ENCODE results near the gene PGS1.
"Not testable (repeated sequence)": the region's sequence is repeated elsewhere in the genome, so short reads cannot be mapped to it uniquely, and the experiment has no call there.

Gene PGS1

GRCh38 chr17:78461799-78462053, 83.3 kb downstream of the PGS1 start:
- H3K36me3 Mint-ChIP-seq, result no peaks in the 10 kb centered on the region
- peaks cover 11% of the 10 kb centered on the region for H3K27me3 Mint-ChIP-seq
- ATAC-seq, result no peak
- H3K4me3 Mint-ChIP-seq, result no peak overlapping the region
- H3K4me1 Mint-ChIP-seq, result no peaks in the 10 kb centered on the region
- no peak overlapping the region for H3K27ac Mint-ChIP-seq
- H3K9me3 Mint-ChIP-seq, result no peaks in the 10 kb centered on the region

DNA sequence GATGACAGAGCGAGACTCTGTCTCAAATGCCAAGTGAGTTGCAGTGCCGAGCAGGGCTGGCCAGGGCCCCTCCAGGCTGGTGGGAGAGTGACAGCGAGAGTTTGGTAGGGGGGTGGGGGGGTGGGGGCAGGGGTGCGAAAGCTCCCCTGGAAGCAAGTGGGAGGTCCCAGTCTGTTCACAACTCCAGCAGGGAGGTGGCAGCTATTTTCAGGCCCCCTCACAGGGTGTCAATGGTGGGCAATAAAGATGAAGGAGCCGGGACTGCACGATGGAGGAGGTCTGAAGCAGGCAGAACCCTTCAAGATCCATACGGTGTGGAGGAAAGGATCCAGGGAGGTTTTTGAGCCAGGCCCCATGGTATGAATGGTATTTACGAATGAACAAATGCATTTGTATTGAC, 83.7 kb downstream of the PGS1 start:
- Mint-ChIP-seq H3K4me1 (no peaks in the 10 kb centered on the region), H3K27ac (no peak overlapping the region), H3K36me3 (no peaks in the 10 kb centered on the region), H3K9me3 (no peaks in the 10 kb centered on the region), H3K4me3 (no peak overlapping the region), H3K27me3 (peaks cover 15% of the 10 kb centered on the region)
- ATAC-seq, result no peak

DNA sequence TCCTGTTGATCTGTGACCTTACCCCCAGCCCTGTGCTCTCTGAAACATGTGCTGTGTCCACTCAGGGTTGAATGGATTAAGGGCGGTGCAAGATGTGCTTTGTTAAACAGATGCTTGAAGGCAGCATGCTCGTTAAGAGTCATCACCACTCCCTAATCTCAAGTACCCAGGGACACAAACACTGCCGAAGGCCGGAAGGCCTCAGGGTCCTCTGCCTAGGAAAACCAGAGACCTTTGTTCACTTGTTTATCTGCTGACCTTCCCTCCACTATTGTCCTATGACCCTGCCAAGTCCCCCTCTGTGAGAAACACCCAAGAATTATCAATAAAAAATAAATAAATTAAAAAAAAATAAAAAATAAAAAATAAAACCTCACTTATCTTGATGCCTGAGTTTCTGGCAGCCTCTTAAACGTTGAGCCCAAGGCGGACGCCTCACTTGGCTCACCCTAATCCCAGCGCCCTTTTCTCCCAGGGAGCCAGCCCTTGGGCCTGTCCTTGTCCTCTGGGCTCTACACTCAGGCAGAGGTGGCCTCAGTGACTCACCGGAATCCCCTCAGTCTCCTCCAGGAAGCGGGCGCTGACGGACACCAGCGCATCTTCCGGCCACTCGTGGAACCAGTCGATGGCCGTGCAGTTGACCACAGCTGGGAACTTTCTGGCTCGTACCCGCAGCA, 87.8 kb downstream of the PGS1 start:
- ATAC-seq, H3K27ac Mint-ChIP-seq, H3K9me3 Mint-ChIP-seq, H3K4me1 Mint-ChIP-seq, H3K4me3 Mint-ChIP-seq, H3K36me3 Mint-ChIP-seq: not testable (repeated sequence)
- peaks cover 24% of the 10 kb centered on the region for H3K27me3 Mint-ChIP-seq

GRCh38 chr17:78466786-78467715, 88.6 kb downstream of the PGS1 start:
- Mint-ChIP-seq H3K9me3 (no peaks in the 10 kb centered on the region), H3K27me3 (peaks cover 32% of the 10 kb centered on the region), H3K27ac (no peak overlapping the region), H3K36me3 (no peaks in the 10 kb centered on the region), H3K4me1 (no peaks in the 10 kb centered on the region), H3K4me3 (no peak overlapping the region)
- no peak for ATAC-seq

- Mint-ChIP-seq H3K4me3 (no peak overlapping the region), H3K27me3 (peaks cover 44% of the 10 kb centered on the region), H3K9me3 (no peaks in the 10 kb centered on the region), H3K27ac (no peak overlapping the region), H3K36me3 (no peaks in the 10 kb centered on the region), H3K4me1 (peaks cover 7% of the 10 kb centered on the region)
- no peak for ATAC-seq
These were observed 89.9 kb downstream of the PGS1 start for GRCh38 chr17:78468366-78468765.

GRCh38 chr17:78469443-78469842, 91.0 kb downstream of the PGS1 start:
- Mint-ChIP-seq H3K27me3 (peaks cover 44% of the 10 kb centered on the region), H3K27ac (no peak overlapping the region), H3K36me3 (no peaks in the 10 kb centered on the region), H3K4me1 (peaks cover 7% of the 10 kb centered on the region), H3K4me3 (no peak overlapping the region), H3K9me3 (no peaks in the 10 kb centered on the region)
- no peak for ATAC-seq

DNA sequence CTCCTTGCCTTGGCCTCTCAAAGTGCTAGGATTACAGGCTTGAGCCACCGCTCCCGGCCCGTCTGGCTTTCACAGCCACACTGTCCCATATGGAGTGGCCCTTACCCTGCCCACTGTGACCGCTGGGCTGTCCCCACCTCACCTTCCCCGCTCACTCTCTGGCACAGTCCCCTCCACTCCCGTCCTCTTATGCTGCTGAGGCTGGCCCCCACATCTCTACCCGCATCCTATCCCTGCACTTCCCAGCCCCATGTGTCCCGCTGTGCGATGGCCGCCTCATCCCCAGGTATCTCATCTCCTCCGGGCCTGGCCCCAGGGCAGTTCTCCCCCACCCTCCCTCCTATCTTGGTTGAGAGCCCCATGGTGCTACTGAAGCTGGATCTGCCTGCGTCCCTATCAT, 93.2 kb downstream of the PGS1 start:
- H3K27me3 Mint-ChIP-seq, result peaks cover 41% of the 10 kb centered on the region
- no peaks in the 10 kb centered on the region for H3K36me3 Mint-ChIP-seq
- no peak overlapping the region for H3K27ac Mint-ChIP-seq
- peaks cover 12% of the 10 kb centered on the region for H3K4me1 Mint-ChIP-seq
- H3K9me3 Mint-ChIP-seq, result no peaks in the 10 kb centered on the region
- H3K4me3 Mint-ChIP-seq, result no peak overlapping the region
- no peak for ATAC-seq

DNA sequence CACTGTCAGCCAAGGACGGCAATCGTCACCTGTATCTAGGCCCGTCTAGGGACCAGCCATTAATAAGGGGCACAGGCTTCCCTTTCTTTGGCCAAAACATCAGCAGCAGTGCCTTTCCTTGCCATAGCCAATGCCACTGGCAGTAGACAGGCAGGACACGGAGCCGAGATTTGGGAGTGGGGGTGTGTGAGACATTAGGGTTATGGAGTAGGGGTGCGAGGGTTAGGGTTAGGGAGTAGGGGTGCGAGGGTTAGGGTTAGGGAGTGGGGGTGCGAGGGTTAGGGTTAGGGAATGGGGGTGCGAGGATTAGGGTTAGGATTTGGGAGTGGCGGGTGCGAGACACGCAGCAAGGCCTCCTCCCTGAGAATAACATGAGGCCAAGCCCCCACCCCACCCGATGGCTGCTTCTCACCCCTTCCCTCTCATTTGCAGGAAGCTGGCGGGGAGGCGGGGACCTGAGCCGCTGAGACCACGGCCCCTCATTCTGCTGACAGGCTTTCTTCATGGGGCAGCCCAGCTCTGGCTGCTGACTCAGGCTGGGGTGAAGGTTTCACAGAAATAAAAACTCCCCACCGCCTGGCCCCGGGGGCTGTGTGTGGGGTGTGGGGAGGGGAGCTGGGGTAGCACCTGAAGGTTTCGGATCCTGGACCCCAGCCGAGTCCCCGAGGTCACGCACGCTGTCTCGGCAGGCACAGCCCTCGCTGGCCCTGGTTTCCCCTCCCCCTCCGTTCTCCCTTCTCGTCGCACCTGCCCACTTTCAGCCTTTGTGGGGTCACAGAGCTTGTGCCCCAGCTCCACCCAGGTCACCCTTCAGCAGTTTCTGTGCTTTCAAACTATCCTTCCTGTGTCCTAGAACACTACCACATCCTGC, 93.8 kb downstream of the PGS1 start:
- Mint-ChIP-seq H3K27ac (no peak overlapping the region), H3K4me3 (no peak overlapping the region), H3K4me1 (peaks cover 12% of the 10 kb centered on the region), H3K36me3 (no peaks in the 10 kb centered on the region), H3K9me3 (no peaks in the 10 kb centered on the region), H3K27me3 (peaks cover 35% of the 10 kb centered on the region)
- ATAC-seq, result peak; percentile 22

DNA sequence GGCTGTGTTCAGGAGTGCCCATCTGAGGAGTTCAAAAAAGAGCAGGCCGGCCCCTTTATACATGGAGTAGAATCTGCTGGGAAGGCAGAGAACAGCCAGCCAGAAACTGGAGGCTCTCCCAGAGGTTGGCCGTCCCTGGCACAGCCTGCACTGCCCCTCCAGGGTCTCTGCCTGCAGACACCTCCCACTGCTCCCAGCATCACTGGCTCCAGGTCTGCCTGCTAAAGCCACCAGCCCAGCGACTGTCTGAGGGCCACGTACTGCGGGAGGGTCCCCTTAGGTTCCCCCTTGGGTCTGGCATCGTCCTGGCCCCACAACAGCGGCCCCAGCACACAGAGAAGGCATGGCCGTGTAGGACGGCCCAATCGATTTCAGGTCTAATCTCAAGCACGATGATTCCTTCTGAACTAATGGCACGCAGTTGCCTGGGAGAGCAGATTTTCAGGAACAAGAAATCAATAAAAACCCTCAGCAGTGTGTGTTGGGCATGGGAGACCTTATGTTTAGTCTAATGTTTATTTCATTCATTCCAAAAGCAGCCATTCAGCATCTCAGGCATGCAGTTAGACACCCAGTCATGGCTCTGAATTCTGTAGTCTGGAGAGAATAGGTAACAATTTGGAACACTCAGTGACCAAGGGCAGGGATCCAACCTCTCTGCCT, 95.6 kb downstream of the PGS1 start:
- H3K9me3 Mint-ChIP-seq, result no peaks in the 10 kb centered on the region
- no peaks in the 10 kb centered on the region for H3K36me3 Mint-ChIP-seq

More for the DNA sequence above, 95.6 kb downstream of the PGS1 start:
- no peak overlapping the region for H3K27ac Mint-ChIP-seq
- no peak overlapping the region for H3K4me3 Mint-ChIP-seq
- peaks cover 12% of the 10 kb centered on the region for H3K4me1 Mint-ChIP-seq
- H3K27me3 Mint-ChIP-seq, result peaks cover 27% of the 10 kb centered on the region
- ATAC-seq, result no peak

All from stimulated activated memory B cell treated with anti-CD40 and anti-IgM and Interleukin-4, amounts not matched to agents 10 μg/mL and 1 μg/mL and 100 μg/mL, for 72 hours (primary cell).